ENCODE measurements around the gene TBC1D23.
"Not testable (repeated sequence)": the region's sequence is repeated elsewhere in the genome, so short reads cannot be mapped to it uniquely, and the experiment has no call there.

The TBC1D23 gene

GRCh38 chr3:100260685-100261484, at the start of gene TBC1D23:
TBC1D23 (plus strand) TSS chr3:100260992; CDS start chr3:100261019, 27 bp downstream.
- Mint-ChIP-seq H3K4me1 (peaks cover 70% of the 10 kb centered on the region), H3K9me3 (no peaks in the 10 kb centered on the region), H3K27me3 (no peaks in the 10 kb centered on the region), H3K4me3 (peak within 1 kb of the TSS; percentile 87 to 95), H3K27ac (peak within 1 kb of the TSS; percentile 95 to 99)
- DNase-seq (peak; percentile 96 to 99), ATAC-seq (peak; percentile 100)

DNA sequence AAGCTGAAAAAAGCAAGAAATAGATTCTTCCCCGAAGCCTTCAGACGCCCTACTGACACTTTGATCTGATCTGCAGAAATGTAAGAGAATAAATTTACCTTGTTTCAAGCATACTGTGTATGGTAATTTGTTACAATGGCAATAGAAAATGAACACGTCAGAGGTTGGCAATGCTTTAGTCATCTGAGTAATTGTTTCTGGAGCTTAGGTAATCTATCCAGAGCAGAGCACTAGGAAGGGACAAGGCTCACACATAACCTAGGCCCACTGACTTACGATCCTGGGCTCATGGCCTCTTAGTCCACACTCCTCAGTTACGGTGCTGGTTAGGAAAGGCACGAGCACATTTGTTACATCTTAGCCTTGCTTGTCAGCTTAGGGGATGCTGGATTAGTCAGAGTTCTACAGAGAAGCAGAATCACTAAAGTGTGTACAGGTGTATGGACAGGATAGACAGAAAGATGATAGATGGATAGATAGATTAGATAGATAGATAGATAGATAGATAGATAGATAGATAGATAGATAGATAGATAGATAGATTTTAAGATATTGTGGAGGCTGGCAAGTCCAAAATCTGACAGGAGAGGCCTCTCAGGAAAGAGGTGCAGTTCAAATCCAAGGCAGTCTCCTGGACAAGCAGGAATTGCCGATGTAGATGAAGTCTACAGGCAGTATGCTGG, 46.8 kb upstream of the TBC1D23 start:
- Mint-ChIP-seq H3K4me3 (no peak overlapping the region), H3K27ac (no peak overlapping the region), H3K4me1 (peaks cover 19% of the 10 kb centered on the region), H3K27me3 (peaks cover 25% of the 10 kb centered on the region), H3K9me3 (peaks cover 7 to 8% of the 10 kb centered on the region in 2 donors)
- ATAC-seq (no peak), DNase-seq (no peak)

GRCh38 chr3:100214574-100214964, 46.2 kb upstream of the TBC1D23 start:
- peaks cover 31% of the 10 kb centered on the region for H3K27me3 Mint-ChIP-seq
- ATAC-seq (no peak), DNase-seq (no peak)
- H3K27ac Mint-ChIP-seq: no peak overlapping the region
- H3K4me1 Mint-ChIP-seq: peaks cover 16% of the 10 kb centered on the region
- peaks cover 13 to 14% of the 10 kb centered on the region in 2 donors for H3K9me3 Mint-ChIP-seq
- H3K4me3 Mint-ChIP-seq: no peak overlapping the region

GRCh38 chr3:100216713-100217112, 44.1 kb upstream of the TBC1D23 start:
- ATAC-seq (no peak), DNase-seq (no peak)
- Mint-ChIP-seq H3K9me3 (peaks cover 13 to 19% of the 10 kb centered on the region in 2 donors), H3K4me1 (no peaks in the 10 kb centered on the region), H3K27me3 (peaks cover 31% of the 10 kb centered on the region), H3K27ac (no peak overlapping the region), H3K4me3 (no peak overlapping the region)

DNA sequence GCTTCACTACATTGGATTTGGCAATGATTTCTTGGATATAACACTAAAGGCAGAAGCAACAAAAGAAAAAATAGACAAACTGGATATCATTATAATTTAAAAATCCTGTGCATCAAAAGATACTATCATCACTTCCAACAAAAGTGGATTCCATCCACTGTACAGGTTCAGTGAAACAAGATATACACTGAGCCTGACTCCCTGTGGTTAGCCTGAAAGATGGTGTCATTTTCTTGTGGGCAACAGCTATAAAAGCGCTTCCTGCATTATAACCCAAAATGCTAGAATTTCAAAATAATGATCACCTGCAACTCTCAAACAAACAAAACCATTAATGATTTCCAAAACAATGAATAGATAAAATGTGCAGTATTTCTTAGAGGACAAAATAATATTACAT, 39.6 kb upstream of the TBC1D23 start:
- Mint-ChIP-seq H3K4me3 (no peak overlapping the region), H3K9me3 (peaks cover 13 to 19% of the 10 kb centered on the region in 2 donors), H3K27ac (no peak overlapping the region), H3K4me1 (no peaks in the 10 kb centered on the region), H3K27me3 (peaks cover 23% of the 10 kb centered on the region)
- ATAC-seq (no peak), DNase-seq (no peak)

DNA sequence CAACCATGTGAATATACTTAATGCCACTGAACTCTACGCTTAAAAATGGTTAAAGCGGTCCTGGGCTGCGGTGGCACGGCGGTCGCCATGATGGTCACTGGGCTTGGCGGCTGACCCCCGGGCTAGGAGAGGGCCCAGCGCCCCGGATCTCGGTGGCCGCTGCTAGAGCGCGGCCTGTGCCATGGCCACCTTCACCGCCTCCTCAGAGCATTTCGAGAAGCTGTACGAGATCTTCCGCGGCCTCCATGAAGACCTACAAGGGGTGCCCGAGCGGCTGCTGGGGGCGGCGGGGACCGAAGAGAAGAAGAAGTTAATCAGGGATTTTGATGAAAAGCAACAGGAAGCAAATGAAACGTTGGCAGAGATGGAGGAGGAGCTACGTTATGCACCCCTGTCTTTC, 35.6 kb upstream of the TBC1D23 start:
- ATAC-seq: no peak
- no peaks in the 10 kb centered on the region for H3K27me3 Mint-ChIP-seq
- no peak overlapping the region for H3K4me3 Mint-ChIP-seq
- no peak for DNase-seq
- H3K4me1 Mint-ChIP-seq: peaks cover 6% of the 10 kb centered on the region
- H3K27ac Mint-ChIP-seq: peak overlapping the region in 1 of 2 donors; percentile 61
- peaks cover 0 to 5% of the 10 kb centered on the region in 2 donors for H3K9me3 Mint-ChIP-seq

DNA sequence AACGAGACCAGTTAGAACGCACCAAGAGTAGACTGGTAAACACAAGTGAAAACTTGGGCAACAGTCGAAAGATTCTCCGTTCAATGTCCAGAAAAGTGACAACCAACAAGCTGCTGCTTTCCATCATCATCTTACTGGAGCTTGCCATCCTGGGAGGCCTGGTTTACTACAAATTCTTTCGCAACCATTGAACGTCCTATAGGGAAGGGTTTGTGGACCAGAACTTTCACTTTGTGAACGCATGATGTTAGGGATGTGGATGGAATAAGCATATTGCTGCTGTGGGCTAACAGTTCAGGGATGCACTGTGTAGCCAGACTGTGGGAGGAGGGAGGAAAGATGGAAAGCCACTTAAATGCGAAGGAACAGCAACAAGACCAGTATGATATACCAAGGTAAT, 34.9 kb upstream of the TBC1D23 start:
- H3K9me3 Mint-ChIP-seq: peaks cover 0 to 2% of the 10 kb centered on the region in 2 donors
- ATAC-seq: no peak
- no peak overlapping the region for H3K4me3 Mint-ChIP-seq
- no peaks in the 10 kb centered on the region for H3K27me3 Mint-ChIP-seq
- DNase-seq: no peak
- no peak overlapping the region for H3K27ac Mint-ChIP-seq
- peaks cover 6% of the 10 kb centered on the region for H3K4me1 Mint-ChIP-seq

DNA sequence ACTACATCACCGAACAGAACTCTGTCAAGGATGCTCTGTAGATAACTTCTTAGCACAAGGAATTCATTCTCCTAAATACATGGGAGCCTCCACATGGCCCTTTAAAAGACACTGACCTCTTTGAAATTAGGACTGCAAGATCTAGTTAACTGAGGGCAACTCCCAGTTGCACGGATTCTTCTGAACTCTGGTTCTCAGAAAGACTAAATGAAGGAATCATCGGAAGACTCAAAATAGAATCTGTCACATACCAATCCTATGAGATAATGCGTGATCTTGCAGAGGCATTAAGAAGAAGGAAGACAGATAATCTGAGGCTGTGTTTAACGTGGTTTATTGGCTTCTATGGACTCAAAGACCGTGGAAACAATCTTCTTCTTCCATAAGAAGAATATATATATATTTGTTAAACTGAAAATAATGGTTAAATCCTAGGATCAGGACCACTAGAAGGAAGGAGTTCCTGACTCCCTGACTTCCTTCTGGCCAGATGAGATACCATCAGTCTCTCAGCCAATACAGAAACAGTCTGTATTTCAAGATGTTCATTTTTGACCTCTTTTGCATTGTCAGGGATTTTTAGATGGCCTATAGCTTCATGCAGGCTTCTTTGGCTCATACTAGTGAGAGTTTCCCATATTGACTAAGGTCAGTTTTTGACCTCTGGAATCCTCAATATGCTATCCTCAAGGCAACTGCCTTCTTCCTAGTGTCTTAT, 33.9 kb upstream of the TBC1D23 start:
- ATAC-seq (no peak), DNase-seq (no peak)
- H3K27me3 Mint-ChIP-seq: no peaks in the 10 kb centered on the region

DNA sequence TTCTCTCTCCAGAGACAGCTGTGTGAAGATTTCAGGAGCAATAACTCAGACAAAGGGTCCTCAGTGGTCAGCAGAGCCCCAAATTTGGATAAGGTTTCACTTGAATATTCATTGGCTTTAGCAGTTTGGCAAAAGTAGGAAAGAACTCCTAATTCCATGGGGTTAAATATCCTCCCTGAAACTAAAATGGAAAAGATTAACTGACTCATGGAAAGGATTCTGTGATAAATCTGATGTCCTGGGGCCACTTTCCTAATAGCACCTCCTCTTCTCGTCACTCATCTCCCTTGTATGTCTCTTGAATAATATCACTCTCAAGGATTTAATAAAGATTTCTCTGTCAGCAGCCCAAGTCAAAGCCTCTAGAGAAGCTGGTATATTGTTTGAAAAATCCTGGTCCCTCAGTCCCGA, 33.3 kb upstream of the TBC1D23 start:
- H3K4me1 Mint-ChIP-seq: peaks cover 6% of the 10 kb centered on the region
- DNase-seq (no peak), ATAC-seq (no peak)
- H3K4me3 Mint-ChIP-seq: no peak overlapping the region
- H3K9me3 Mint-ChIP-seq: no peaks in the 10 kb centered on the region
- no peaks in the 10 kb centered on the region for H3K27me3 Mint-ChIP-seq
- no peak overlapping the region for H3K27ac Mint-ChIP-seq

More for the DNA sequence above, 33.9 kb upstream of the TBC1D23 start:
- H3K27ac Mint-ChIP-seq: no peak overlapping the region
- H3K9me3 Mint-ChIP-seq: no peaks in the 10 kb centered on the region
- no peak overlapping the region for H3K4me3 Mint-ChIP-seq
- peaks cover 6% of the 10 kb centered on the region for H3K4me1 Mint-ChIP-seq

DNA sequence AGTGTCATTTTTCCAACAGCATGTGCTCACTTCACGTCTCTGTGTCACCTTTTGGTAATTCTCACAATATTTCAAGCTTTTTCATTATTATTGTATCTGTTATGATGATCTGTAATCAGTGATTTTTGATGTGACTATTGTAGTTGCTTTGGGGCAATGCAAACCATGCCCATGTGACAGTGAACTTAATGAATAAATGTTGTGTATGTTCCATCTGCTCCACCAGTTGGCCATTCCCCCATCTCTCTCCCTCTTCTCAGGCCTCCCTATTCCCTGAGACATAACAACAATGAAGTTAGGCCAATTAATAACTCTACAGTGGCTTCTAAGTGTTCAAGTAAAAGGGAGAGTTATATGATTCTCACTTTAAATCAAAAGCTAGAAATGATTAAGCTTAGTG, 32.5 kb upstream of the TBC1D23 start:
- H3K9me3 Mint-ChIP-seq: no peaks in the 10 kb centered on the region
- DNase-seq (no peak), ATAC-seq (no peak)
- no peaks in the 10 kb centered on the region for H3K27me3 Mint-ChIP-seq
- no peak overlapping the region for H3K27ac Mint-ChIP-seq
- H3K4me1 Mint-ChIP-seq: peaks cover 6% of the 10 kb centered on the region
- H3K4me3 Mint-ChIP-seq: no peak overlapping the region

GRCh38 chr3:100229188-100229587, 31.6 kb upstream of the TBC1D23 start:
- H3K4me1 Mint-ChIP-seq, H3K27me3 Mint-ChIP-seq, DNase-seq, ATAC-seq, H3K9me3 Mint-ChIP-seq, H3K4me3 Mint-ChIP-seq: not testable (repeated sequence)
- H3K27ac Mint-ChIP-seq: peak overlapping the region in 1 of 2 donors; percentile 96

DNA sequence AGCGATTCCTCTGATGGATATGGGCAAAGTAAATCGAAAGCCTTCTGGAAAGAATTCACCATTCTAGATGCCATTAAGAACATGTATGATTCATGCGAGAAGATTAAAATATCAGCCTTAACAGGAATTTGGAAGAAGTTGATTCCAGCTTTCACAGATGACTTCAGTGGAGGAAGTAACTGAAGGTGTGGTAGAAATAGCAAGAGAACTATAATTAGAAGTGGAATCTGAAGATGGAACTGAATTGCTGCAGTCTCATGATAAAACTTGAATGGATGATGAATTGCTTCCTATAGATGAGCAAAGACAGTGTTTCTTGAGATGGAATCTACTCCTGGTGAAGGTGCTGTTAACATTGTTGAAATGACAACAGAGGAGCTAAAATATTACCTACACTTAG, 30.1 kb upstream of the TBC1D23 start:
- ATAC-seq: no peak
- Mint-ChIP-seq H3K27ac (no peak overlapping the region), H3K4me1 (peaks cover 6% of the 10 kb centered on the region), H3K9me3 (no peaks in the 10 kb centered on the region), H3K4me3 (no peak overlapping the region), H3K27me3 (peaks cover 8% of the 10 kb centered on the region)
- no peak for DNase-seq

- Mint-ChIP-seq H3K9me3 (no peaks in the 10 kb centered on the region), H3K27ac (no peak overlapping the region), H3K4me1 (peaks cover 6% of the 10 kb centered on the region), H3K4me3 (no peak overlapping the region), H3K27me3 (peaks cover 8% of the 10 kb centered on the region)
- DNase-seq (no peak), ATAC-seq (no peak)
These were observed 29.1 kb upstream of the TBC1D23 start for GRCh38 chr3:100231668-100232067.

DNA sequence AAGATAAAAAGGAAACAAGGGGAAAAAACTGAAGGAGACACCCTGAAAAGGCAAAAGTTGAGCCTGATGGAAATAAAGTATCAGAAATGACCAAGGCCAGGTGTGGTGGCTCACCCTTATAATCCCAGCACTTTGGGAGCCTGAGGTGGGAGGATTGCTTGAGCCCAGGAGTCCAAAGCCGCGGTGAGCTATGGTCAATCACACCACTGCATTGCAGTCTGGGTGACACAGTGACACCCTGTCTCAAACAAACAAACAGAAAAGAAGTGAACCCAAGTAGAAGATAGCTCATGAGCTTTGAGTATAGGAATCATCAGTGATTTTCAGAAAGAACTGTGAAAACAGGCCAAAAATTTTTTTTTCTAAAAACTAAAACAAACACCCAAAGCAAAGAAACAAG, 26.4 kb upstream of the TBC1D23 start:
- no peak for DNase-seq
- Mint-ChIP-seq H3K27ac (peak overlapping the region in 1 of 2 donors; percentile 59), H3K4me3 (no peak overlapping the region), H3K4me1 (no peaks in the 10 kb centered on the region), H3K27me3 (peaks cover 8% of the 10 kb centered on the region), H3K9me3 (peaks cover 0 to 5% of the 10 kb centered on the region in 2 donors)
- no peak for ATAC-seq

DNA sequence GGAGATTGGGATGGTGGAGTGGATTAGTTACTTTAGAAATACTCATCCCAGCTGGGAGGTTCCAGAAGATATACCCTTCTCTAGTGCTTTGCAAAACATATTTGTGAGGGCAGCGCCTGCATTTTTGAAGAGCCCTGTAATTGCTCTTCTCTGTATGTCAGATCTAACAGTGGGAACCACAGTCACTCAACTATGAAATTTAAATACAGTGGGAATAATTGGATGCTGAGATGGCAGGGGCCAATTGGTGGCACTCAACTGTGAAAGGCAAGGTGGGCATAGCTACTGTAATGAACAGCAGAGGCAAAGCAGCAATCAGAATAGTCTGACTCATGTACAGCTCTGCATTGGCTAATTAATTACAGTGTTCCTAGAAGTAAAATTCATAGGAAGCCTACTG, 22.2 kb upstream of the TBC1D23 start:
- Mint-ChIP-seq H3K27ac (no peak overlapping the region), H3K4me3 (no peak overlapping the region)

GRCh38 chr3:100242471-100242870, 18.3 kb upstream of the TBC1D23 start:
- H3K27me3 Mint-ChIP-seq, H3K4me3 Mint-ChIP-seq, DNase-seq, H3K9me3 Mint-ChIP-seq, H3K27ac Mint-ChIP-seq, ATAC-seq: not testable (repeated sequence)
- H3K4me1 Mint-ChIP-seq: peaks cover 12% of the 10 kb centered on the region

More for the DNA sequence above, 22.2 kb upstream of the TBC1D23 start:
- ATAC-seq: no peak
- no peak for DNase-seq
- Mint-ChIP-seq H3K27me3 (peaks cover 15% of the 10 kb centered on the region), H3K4me1 (no peaks in the 10 kb centered on the region), H3K9me3 (peaks cover 0 to 5% of the 10 kb centered on the region in 2 donors)
